GM21447 (cell line): Measurements from ENCODE around the gene CALY.

ENCODE experiments used
- ATAC-seq: cut with Tn5 transposase; IDR thresholded peaks from one replicate; pipeline ENCODE4 v1.9.1; 2021; ENCODE audit not compliant: unreplicated experiment

Gene CALY

GRCh38 chr10:133274751-133275683 is 61.7 kb downstream of the CALY start:
- peak; percentile 51 for ATAC-seq
